Left colon (tissue), 2 donors: Measurements from ENCODE around the gene ACKR4. TPM values are rescaled to one million over a fixed set of nuclear protein-coding genes. Genes with fewer than 3 reads are reported as not detected.
"Not testable (repeated sequence)": the region's sequence is repeated elsewhere in the genome, so short reads cannot be mapped to it uniquely, and the experiment has no call there.

Source experiments
- ATAC-seq: fragments of 200-7000 bp; cut with Tn5 transposase; one replicate; pipeline ENCODE4 v1.9.1; 2020; ENCODE audit warnings: mild to moderate bottlenecking, moderate library complexity
- DNase-seq, 2 donors: peaks; one replicate each; pipeline ENCODE4 v3.0.0-alpha.2; 2020
- intact Hi-C, 2 donors: fragments of 100-400 bp; cut with DNase I in 1 of 2; cut with micrococcal nuclease in 1 of 2; formaldehyde crosslinking; loops; one replicate each; pipeline versions ENCODE4 v1.11.2 to v1.14.0; 2022; cut with DNase I, micrococcal nuclease
- total RNA-seq, 2 donors: library from RNA; stranded (reverse); fragmentation: NEBNext Ultra II Directional; extraction: Animal tissue kit (Norgen Biotek cat#: 25700); gene quantifications; one replicate each; pipeline ENCODE4 v1.2.1, GENCODE V29; 2021
- donor health status: DM: no; HTN: no; CAD: no.
- donor health status: DM: yes; HTN: yes; CAD: no.

Gene ACKR4
- total RNA-seq, 2 donors from 2014 or later: 0.67 to 2.8 TPM

- intact Hi-C loops: no loop called here
- no peak for ATAC-seq
- DNase-seq: no peak
Observed at GRCh38 chr3:132628157-132628556, 31.1 kb downstream of the ACKR4 start.

GRCh38 chr3:132629928-132630327, 32.9 kb downstream of the ACKR4 start:
- no peak for ATAC-seq
- no peak for DNase-seq
- intact Hi-C loops: no loop called here

GRCh38 chr3:132630612-132631011, 33.5 kb downstream of the ACKR4 start:
- no peak for DNase-seq
- ATAC-seq: no peak
- intact Hi-C loops: no loop called here

- intact Hi-C loops: loop anchor here in 1 of 2 donors (5.0 kb wide), 1 partner anchor 93 kb away; no protein-coding TSS in a partner anchor
- ATAC-seq (no peak), DNase-seq (no peak)
Observed at GRCh38 chr3:132635052-132635451, 38.0 kb downstream of the ACKR4 start.

- intact Hi-C loops: loop anchor here in 1 of 2 donors (5.0 kb wide), 1 partner anchor 95 kb away; no protein-coding TSS in a partner anchor
- ATAC-seq (no peak), DNase-seq (no peak)
Observed at GRCh38 chr3:132637590-132637989, 40.5 kb downstream of the ACKR4 start.

- intact Hi-C loops: loop anchor here in 1 of 2 donors (5.0 kb wide), 1 partner anchor 96 kb away; no protein-coding TSS in a partner anchor
- ATAC-seq: no peak
- DNase-seq: no peak
Observed at GRCh38 chr3:132638706-132639105, 41.6 kb downstream of the ACKR4 start.

GRCh38 chr3:132641427-132641826, 44.4 kb downstream of the ACKR4 start:
- DNase-seq, ATAC-seq: not testable (repeated sequence)
- intact Hi-C loops: loop anchor here in 1 of 2 donors (5.0 kb wide), 1 partner anchor 104 kb away; no protein-coding TSS in a partner anchor

- intact Hi-C loops: loop anchor here in 1 of 2 donors (5.0 kb wide), 1 partner anchor 105 kb away; no protein-coding TSS in a partner anchor
- peak; percentile 57 for ATAC-seq
- DNase-seq: no peak
Observed at GRCh38 chr3:132641837-132642538, 44.9 kb downstream of the ACKR4 start.

- intact Hi-C loops: loop anchor here in 1 of 2 donors (5.0 kb wide), 1 partner anchor 105 kb away; no protein-coding TSS in a partner anchor
Observed at GRCh38 chr3:132642539-132642847, 45.4 kb downstream of the ACKR4 start.

GRCh38 chr3:132643366-132643765, 46.3 kb downstream of the ACKR4 start:
- ATAC-seq: no peak

More at GRCh38 chr3:132642539-132642847, 45.4 kb downstream of the ACKR4 start:
- no peak for ATAC-seq
- DNase-seq: no peak

GRCh38 chr3:132645058-132645457, 48.0 kb downstream of the ACKR4 start:
- intact Hi-C loops: no loop called here
- DNase-seq: no peak
- no peak for ATAC-seq

More at GRCh38 chr3:132643366-132643765, 46.3 kb downstream of the ACKR4 start:
- DNase-seq: no peak
- intact Hi-C loops: loop anchor here in 1 of 2 donors (5.0 kb wide), 1 partner anchor 106 kb away; no protein-coding TSS in a partner anchor

GRCh38 chr3:132650153-132650552, 53.1 kb downstream of the ACKR4 start:
- ATAC-seq (no peak), DNase-seq (no peak)
- intact Hi-C loops: no loop called here

Other genes starting within 250 kb of the ACKR4 start
- gene DNAJC13, start 179.8 kb upstream of the ACKR4 start, total RNA-seq: 10 to 100 TPM; 47.9 to 49.4 TPM
- 1 to 10 TPM; 5.2 to 9.2 TPM for gene ACAD11, start 62.5 kb downstream of the ACKR4 start, total RNA-seq
- gene UBA5, start 63.1 kb downstream of the ACKR4 start, total RNA-seq: 10 to 100 TPM; 24.3 to 30.8 TPM
- gene NPHP3, start 125.1 kb downstream of the ACKR4 start, total RNA-seq: 10 to 100 TPM; 17.1 to 21.3 TPM